ENCODE measurements around the gene PFKM.
A peak's percentile ranks its signal among the peaks of the same experiment; 100 is the strongest.
"Not testable (repeated sequence)": the region's sequence is repeated elsewhere in the genome, so short reads cannot be mapped to it uniquely, and the experiment has no call there.

Gene PFKM

DNA sequence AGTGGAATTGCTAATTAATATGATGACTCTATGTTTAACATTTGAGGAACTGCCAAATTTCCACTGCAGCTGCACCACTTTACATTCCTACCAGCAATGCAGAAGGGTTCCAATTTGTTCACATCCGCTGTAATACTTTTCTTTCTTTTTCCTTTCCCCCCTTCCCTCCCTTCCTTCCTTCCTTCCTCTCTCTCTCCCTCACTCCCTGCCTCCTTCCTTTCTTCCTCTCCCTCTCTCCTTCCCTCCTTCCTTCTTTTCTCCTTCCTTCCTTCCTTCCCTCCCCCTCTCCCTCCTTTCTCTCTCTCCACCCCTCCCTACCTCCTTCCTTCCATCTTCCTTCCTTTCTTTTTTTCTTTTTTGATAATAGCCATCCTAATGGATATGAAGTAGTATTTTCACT lies 3.2 kb upstream of the PFKM start:
- DNase-seq = no peak

DNA sequence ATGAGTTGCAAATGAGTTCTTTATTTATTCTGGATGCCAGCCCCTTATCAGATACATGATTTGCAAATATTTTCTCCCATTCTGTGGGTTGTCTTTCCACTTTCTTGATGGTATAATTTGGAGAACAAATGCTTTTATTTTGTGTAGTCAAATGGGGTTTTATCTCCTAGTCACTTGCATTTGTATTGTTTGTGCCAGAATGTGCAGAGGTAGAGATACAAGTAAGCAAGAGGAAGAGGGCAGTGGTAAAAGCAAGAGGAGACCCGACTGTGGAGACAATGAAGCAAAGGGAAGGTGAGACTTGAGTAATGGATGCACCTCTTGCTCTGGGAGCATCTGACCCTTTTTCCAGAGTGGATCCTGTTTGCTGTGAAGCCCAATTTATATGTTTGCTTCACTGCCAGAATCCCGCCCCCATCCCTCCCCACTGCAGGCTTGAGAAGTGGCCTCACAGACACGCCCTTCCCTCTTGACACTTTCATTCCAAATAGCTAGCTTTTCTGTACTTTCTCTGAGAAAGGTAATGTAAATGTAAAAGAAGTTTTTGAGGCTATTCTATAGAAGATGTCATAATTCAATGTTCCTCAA lies 786 bp upstream of the PFKM start:
- DNase-seq = peak; percentile 40

DNA sequence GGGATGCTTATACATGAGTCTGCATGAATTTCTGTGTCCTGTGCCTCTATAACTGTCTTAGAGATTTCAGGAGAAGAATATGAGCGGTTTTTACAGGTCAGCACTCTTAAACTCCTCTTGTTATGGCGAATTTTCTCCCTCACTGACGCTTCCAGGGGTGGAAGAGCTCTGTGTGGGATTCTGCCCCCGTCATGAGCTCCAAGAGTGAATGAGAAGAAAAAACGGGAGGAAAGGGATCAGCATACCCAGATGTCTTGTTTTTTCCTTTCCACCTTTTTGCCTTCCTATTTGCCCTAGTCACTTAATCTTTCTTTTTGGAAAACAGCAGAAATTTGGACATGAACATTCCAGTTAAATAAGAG lies 651 bp downstream of the PFKM start:
- peak; percentile 60 for DNase-seq

DNA sequence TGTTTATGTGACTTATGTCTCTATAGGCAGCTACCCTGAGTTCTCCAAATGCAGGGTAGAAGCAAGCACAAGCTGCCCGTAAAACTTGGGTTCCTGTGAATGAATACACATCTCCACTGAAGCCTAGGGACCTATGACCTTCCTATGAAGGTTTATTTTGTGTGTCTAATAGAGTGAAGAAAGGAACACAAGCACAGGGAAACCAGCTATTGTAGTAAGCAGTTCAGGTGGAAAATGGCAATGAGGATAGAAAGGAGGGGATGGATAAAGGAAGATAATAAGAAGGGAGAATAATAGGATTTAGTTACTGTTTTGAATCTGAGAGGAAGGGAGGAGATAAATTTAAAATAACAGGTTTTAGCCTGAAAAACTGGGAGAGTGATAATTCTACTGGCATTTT lies 2.4 kb downstream of the PFKM start:
- DNase-seq = peak; percentile 74

GRCh38 chr12:48122065-48122834 lies 3.1 kb downstream of the PFKM start:
- DNase-seq = peak; percentile 29

- DNase-seq = no peak
These were observed 4.0 kb downstream of the PFKM start for GRCh38 chr12:48123169-48123568.

DNA sequence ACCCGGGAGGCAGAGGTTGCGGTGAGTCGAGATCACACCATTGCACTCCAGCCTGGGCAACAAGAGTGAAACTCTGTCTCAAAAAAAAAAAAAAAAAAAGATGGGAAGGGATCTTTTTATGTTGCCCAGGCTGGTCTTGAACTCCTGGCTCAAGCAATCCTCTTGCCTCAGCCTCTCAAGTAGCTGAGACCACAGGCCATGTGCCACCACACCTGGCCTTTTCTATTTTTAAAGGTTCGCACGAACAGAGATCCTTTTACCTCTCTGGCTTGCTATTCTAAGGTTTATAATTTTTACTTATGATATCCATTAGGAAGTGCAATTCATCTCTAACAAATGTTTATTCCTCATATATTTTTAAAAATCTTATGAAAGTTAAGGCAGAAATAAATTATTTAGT lies 6.4 kb downstream of the PFKM start:
- DNase-seq = not testable (repeated sequence)

DNA sequence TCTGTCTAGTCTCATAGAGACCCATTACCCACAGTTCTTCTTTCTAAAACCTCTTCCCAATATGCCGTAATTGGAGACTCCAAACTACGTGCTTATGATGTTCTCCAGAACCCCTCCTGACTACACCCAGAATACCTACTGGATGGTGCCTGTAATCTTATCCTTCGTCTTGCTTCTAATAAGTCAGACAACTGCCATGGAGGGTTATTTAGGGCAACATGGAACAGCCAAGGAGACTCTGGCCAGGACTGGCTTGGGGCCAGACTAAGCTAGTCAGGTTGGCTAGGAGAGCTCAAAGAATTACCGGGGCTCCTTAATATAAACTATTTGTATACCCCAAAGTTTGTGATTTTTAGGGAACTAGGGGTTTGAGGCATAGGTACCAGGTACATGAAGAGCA lies 6.8 kb downstream of the PFKM start:
- DNase-seq = no peak

DNA sequence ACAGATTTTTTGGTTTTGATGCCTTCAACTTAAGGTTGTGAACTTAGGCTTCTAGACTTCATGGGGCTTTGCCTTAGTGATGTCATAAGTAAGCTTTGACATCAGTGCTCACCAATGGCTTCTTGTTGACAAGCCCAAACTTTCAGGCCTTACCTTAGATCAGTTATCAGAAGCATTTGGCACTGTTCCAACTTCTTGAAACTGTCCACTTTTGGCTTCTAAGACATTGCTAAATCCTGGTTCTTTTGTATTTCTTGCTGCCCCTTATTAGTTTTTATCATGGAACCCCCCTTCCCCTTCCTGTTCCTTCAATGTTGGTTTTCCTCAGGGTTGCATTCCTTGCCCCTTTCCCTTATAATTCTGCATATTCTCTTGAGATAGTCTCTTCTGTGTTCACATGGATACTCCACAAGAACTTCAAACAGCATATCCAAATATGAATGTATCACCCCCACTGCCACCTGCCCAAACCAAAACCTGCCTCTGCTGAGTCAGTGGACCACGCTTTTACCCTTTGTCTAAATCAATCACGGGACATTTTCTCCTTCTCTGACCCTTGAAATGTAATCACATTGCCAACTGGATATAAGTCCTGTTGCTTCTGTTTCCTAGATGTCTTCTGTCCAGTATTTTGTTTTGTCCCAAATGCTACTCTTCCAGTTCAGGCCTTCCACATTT lies 7.9 kb downstream of the PFKM start:
- peak; percentile 10 for DNase-seq

GRCh38 chr12:48128800-48129199 lies 9.6 kb downstream of the PFKM start:
- DNase-seq = no peak

- no peak for DNase-seq
These were observed 10.2 kb downstream of the PFKM start for GRCh38 chr12:48129376-48129775.

DNA sequence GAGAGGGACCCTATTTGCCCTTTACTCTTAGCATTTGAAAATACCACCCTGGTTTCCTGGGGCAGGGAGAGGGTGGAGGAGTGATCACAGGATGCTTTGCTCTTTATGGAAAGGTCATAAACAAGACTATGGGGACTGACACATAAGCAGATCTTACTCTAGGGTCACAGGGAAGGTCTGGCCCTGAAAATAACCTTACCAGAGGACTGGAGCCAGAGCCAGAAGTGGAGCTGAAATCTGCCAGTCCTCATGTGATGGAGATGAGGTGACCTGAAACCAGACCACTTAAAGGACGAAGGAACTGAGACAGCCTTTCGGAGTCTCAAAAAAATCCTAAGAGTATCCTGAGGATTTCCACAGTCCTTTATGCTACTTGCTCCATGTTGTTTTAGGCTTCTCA lies 12.4 kb downstream of the PFKM start:
- no peak for DNase-seq

GRCh38 chr12:48132826-48133225 lies 13.7 kb downstream of the PFKM start:
- DNase-seq = no peak

GRCh38 chr12:48135027-48135426 lies 15.9 kb downstream of the PFKM start:
- no peak for DNase-seq

DNA sequence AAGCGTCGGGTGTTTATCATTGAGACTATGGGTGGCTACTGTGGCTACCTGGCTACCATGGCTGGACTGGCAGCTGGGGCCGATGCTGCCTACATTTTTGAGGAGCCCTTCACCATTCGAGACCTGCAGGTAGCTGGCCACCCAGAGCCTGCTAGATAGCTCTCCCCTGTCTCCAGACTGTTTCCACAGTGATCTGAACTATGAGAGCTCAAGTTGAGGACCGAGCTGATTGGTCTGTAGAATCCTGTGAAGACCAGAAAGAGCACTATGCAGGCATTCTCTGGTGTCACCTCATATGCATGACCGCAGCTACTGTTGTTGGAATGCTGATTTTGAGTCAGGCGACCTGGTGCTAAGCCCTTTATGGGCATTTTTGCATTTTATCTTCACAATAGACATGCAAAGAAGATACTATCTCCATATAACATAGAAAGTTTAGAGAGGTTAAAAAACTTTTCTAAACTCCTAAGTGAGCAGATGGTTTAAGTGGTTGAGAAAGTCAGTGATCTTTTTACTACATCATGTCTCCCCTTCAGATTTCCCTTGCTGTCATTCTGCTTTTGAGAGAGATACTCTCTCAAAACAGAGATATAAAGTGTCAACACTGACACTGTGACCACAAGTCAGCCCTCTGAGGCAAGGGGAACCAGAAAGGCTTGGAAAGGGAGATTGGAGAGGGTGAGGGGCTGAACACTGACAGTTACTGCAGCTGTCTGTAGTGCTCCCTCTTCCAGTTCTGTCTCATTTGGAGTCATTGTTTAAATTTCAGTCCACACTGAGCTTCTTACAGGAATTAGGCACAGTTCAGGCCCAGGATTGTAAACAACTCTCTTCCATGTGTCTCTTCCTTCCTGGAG lies 23.9 kb downstream of the PFKM start:
- DNase-seq = no peak

DNA sequence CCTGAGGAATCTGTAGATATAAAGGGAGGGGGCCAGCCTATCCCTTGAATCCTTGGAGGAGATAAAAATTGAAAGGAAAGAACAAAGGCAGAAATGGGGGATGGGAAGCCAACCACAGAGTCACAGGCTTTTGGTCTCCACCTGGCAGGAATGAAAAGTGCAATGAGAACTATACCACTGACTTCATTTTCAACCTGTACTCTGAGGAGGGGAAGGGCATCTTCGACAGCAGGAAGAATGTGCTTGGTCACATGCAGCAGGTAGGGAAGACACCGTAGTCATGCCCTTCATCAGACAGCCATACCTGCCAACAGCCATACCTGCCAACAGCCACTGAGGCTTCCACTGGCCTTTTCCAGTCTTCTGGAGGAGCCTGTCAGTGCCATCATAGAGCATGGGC lies 24.7 kb downstream of the PFKM start:
- DNase-seq = no peak

- DNase-seq = no peak
These were observed 26.8 kb downstream of the PFKM start for GRCh38 chr12:48145981-48146380.

DNA sequence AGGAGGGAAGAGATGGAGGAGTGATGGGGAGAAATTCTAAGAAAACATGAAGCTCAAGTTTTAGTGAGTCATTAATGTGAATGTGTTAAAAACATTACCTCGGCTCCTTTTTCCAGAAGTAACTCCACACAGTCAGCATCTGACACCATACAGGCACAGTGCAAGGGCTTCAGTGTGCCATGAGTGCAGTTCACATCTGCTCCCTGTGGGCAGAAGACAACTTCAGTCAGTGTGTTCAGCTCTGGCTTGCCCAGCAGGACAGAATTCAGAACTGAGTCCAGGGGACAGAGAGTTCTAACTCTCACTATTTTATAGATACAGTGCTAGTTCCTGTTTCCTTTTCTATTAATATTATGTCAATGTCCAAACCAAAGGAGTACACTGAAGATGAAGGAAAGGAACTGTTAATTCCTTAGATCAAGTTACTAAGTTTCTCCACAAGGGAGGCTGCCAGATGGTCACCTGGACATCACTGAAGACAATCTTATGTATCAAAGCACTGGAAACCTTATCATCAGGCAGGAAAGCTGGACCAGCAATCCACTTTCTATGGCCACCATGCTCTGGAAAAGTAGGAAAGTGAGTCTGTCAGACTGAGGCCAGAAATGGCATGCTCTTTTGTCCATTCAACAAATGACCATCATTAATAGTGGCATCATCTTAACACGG lies 32.1 kb downstream of the PFKM start:
- DNase-seq = no peak

- not testable (repeated sequence) for DNase-seq
These were observed 36.6 kb downstream of the PFKM start for GRCh38 chr12:48155786-48156185.

- no peak for DNase-seq
These were observed 37.5 kb downstream of the PFKM start for GRCh38 chr12:48156652-48157017.

DNA sequence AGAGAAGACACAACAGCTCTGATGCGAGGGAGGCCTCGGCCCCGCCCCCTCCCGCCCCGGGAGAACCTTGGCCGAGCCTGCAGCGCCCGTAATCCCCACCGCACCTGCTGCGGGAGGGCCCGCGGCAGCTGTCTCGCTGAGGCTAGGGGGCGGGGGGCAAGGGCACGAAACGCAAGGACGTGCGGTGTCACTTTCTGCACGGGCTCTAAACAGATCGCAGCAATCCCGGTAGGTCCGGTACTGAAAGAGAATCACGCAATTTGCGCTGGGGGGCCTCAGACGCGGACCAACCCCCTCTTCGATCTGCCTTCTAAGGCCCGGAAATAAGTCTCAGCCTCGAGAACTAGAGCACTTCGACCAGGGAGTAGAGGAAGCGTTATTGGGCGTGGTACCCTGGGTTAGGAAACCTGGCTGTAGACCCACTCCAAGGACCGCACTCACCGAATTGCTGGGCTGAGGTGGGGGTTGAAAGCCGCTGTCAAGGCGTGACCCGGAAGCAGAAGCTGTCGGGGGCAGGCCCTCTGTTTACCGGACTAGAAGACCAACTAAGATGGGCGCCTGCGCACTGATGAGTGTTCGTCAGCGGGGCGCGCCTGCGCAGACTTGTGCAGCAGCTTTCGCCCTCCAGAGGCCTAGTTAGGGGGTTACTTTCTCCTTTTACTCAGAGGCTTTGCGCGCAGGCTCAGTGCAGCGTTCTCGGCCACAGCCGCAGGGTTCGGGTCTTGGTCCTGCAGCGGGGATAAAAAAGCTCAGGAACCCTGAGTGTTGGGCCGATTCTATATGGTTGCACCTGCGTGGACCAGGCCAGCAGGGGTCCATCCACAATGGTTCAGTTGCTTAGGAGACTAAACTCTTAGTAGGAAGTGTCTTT lies 38.1 kb downstream of the PFKM start, which contains the start of gene ASB8:
TSS of gene ASB8 (minus strand) at position 498 of the 871 bp plus-strand sequence. CDS start 4,019 bp downstream, outside the sequence.
- DNase-seq = peak; percentile 99

Measured in NCI-H69 (cell line).